Stimulated activated CD4-positive, alpha-beta T cell treated with anti-CD3 and anti-CD28 coated beads, TNF-alpha, amount 100 ng/mL, for 1 hour (primary cell): ENCODE data around the gene PPP6R3.

Experiments used
- DNase-seq, 3 donors: peaks; one replicate each; pipeline ENCODE4 v3.0.0-alpha.2; 2020; ENCODE audit warnings: low read depth in 3 of 3, low spot score in 1 of 3

The PPP6R3 gene

DNA sequence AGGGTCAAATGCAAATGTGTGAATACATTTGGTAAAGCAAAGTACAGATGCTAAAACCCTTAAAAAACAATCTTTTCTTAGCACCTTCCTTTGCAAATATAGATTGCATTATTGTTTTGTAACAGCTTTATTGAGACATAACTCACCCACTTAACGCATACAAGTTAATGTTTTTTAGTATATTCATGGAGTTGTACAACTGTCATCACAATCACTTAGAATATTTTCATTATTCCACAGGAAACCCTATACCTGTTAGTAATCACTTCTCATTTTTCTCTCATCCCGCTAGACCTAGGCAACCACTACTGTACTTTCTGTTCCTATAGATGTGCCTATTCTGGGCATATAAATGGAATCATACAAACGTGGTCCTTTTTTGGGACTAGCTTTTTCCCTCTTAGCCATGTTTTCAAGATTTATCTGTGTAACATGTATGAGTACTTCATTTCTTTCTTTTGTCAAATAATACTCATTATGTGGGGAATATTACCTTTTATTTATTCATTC is 34.7 kb downstream of the PPP6R3 start:
- DNase-seq, result no peak

DNA sequence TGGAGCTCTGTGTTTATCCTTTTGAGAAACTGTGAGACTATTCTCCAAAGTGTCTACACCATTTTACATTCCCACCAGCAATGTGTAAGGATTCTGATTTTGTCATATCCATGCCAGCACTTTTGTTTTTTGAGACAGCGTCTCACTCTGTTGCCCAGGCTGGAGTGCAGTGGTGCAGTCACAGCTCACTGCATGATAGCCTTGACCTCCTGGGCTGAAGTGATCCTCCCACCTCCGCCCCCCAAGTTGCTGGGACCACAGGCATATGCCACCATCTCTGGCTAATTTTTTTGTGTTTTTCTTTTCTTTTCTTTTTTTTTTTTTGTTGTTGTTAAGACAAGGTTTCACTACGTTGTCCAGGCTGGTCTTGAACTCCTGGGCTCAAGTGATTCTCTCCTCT is 35.3 kb downstream of the PPP6R3 start:
- no peak for DNase-seq

DNA sequence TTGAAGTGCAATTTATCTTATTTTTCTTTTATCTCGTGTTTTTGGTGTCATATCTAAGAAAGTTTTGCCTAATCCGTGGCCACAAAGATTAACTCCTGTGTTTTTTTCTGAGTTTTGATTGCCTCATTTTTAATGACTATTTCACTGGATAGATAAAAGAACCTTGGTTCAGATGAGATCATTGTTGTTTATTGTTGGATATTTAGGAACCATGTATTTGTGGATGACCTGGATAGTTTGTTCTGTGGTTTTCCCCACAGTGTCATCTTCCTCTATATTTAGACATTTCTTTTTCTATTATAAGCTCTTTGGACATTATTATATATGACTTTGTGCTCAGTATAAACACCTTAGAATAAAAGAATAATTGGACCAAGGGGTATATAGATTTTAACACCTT is 37.2 kb downstream of the PPP6R3 start:
- DNase-seq, result no peak

DNA sequence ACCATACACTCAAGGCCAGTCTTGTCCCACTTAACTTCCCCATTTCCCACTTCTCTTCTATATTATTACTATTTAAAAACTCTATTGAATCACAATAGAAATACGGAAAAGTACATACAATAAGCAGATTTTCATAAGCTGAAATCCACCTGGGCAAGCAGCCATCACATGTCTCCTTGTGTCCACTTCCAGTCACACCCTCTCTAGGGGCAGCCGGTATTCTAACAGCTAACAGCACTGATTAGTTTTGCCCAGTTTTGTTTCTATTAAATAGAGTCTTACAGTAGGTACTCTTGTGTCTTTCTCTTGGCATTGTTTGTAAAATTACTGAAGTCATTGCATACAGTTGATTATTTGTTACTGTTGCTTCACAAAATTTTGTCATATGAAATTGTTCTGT is 37.8 kb downstream of the PPP6R3 start:
- DNase-seq, result no peak

DNA sequence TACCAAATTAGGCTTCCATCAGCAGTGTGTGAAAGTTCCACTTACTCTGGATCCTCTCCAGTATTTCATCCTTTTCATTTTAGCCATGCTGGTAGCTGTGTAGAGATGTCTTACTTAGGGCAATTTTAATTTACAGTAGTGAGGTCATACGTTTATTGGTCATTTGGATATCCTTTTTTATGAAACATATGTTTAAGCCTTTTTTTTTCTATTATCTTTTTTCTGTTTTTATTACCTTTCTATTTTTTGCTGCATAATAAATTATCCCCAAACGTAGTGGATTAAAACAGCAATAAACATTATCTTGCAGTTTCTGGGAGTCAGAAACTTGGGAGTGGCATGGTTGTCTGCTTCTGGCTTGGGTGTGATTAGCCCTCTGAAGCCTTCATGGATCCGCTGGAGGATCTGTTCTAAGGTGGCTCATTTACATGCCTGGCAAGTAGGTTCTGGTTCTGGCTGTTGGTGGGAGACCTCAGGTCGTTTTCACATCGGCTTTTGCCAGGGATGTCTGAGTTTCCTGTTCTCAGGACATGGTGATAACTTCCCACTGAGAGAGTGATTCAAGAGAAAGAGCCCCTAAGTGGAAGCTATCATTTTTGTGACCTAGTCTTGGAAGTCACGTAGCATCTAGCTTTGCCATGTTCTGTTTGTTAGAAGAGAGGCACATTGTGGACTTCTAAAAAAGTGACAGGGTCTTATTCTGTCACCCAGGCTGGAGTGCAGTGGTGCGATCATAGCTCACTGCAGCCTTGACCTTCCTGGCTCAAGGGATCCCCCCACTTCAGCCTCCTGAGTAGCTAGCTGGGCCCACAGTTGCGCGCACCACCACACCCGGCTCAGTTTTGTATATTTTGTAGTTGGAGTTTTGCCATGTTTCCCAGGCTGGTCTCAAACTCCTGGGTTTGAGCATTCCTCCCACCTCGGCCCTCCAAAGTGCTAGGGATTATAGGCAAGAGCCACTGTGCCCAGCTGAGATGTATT is 38.6 kb downstream of the PPP6R3 start:
- no peak for DNase-seq

DNA sequence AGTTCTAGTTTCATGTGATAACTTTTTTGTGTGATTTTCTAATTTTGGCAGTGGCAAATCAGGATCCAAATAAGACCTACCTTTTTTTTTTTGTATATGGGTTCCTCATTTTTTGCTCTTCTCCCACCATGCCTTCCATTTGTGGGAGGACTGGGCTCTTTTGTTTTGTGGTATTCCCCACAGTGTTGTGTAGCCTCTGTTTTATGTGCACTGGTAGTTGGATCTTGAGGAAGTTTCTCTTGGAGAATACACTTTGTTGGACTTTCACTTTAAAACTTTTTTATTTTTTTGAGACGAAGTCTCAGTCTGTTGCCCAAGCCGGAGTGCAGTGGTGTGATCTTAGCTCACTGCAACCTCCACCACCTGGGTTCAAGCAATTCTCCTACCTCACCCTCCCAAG is 39.7 kb downstream of the PPP6R3 start:
- DNase-seq, result no peak

DNA sequence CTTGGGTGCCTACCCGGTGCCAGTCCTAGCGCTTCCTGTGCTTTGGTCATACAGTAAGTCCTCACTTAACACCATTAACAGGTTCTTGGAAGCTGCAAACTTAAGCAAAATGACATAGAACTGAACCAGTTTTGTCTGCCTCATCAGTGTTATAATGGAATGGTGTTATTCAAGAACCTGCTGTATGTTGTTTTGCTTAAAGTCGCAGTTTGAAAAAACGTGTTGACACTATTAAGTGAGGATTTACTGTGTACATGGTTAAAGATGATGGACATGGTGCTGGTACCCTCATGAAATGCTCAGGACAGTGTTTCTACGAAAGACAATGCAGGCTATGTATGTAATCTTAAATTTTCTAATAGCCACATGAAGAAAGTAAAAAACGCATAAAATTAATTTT is 41.3 kb downstream of the PPP6R3 start:
- DNase-seq, result no peak

DNA sequence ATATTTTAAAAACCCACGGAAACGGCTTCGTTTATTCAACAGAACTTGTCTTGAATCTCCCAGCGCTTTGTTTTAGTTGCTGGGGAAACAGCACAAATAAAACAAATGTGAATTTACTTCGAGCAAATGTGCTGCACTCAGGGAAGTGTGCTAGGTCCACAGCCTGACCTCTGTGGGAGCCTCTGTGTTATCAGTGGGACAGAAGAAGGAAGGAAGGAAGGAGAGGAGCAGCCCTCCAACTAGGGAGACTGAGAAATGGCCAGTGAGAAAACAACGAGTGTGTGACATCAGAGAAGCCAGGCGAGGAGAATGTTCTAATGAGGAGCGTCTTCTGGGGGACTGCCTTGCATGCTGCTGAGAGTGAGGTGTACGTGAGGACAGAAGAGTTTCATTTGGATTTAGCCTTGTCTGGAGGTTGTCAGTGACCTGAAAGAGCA is 42.7 kb downstream of the PPP6R3 start:
- no peak for DNase-seq

DNA sequence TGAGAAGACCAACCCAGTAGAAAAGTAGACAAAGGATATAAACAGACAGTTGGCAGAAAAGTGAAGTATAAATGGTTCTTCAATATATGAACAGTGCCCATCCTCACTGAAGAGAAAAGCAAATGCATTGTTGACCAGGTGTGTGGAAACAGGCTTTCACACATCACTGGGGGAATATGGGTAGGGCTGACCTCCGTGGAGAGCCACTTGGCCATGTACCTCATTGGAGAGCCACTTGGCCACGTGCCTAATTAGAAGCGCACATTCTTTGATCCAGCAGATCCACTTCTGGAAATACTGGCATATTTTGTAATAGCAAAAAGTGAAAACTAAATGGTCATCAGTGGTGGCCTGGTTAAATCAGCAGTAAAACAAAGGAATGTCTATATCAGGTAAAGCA is 43.2 kb downstream of the PPP6R3 start:
- DNase-seq, result no peak

DNA sequence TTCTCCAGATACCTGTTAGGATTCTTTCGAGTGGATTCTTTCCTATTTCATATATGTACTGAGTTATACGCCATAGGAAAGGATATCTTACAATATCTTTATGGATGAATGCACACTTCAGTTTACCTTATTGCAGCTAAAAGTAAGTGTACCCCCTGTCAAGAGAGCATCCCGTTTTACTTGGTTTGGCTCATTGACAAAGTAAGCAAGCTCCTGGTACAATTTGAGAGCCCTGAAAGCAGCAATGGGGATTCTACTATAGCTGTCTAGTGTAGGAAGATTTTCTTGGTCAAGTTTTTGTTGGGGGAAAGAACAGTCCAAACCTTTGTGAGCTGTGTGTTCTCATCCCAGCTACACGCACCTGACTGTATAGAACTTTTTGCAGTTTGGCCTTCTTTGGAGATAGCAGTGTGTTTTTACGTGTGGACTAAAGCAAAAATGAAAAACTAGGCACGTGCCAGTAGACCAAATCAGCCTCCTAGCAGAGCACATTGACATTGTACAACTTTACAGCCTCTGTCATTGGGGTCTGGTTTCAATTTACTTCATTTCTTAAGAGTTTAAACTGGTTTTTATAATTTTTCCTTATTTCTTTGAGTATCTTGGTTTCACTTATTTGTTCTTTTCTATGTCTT is 44.0 kb downstream of the PPP6R3 start:
- no peak for DNase-seq

DNA sequence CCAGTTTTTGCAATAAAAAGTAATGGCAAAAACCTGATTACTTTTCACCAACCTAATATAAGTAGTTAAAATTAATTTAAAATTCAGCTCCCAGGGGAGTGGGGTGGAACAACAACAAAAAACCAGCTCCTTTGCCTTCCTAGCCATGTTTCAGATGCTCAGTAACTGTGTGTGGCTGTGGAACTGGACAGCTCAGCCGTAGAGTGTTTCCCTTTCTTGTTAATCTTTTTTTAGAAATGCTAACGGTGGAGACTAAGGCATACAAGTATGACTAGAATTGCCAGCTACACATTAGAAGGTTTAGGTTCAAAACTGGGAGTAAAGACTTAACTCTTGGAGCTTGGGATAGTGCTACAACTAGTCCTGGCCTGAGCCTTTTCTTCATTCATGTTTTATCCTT is 45.0 kb downstream of the PPP6R3 start:
- DNase-seq, result no peak

DNA sequence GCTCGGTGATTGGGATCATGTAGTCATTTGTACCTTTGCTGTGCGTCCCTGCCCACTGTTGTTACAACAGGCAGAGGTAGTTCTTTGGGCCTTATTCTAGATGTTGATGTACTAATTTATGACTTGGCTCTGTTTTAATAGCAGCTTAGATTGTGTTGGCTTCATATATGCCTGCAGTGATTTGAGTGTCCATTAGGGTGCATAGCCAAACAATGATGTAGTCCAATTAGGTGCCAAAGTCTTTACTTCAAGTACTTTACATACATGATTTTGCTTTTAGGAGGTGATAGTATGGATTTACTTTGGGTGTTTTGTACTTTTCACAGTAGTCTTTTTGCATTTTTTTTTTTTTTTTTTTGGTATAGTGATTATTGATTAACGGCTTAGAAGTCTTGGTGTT is 46.4 kb downstream of the PPP6R3 start:
- no peak for DNase-seq

DNA sequence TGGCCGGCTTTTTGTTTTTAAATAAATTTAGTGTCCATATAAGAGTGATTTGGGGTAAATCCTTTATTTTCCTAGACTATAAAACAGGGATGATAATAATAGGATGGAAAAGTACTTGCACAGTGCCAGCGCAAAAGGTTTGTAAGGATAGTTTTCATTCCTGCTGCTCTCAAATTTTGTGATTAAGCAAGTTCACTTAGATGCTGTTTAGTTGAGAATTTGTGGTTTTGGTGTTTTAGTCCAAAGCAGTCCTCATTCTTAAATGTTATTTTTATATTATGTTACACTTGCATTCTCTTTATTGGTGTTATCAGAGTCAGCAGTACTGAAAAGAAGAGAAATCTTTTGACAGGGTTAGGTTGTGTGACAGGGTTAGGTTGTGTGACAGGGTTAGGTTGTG is 47.9 kb downstream of the PPP6R3 start:
- no peak for DNase-seq

DNA sequence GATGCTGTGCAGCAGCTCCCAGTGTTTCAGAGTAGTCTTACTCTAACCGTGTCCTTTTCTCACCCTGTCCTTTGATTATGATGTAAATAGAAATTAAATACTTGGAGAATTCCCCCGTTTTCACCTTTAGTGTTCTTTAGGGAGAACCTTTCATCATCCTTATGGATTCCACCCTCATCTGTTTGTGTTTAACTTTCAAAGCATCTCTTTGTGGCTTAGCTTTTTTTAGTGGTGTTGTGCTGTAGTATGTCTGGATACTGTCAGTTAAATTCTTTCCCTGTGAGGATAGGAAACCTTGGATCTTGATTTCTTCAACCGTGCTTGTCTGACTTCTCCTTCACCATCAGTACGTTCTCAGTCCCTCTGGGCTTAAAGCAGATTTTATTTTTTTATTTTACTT is 48.5 kb downstream of the PPP6R3 start:
- no peak for DNase-seq

DNA sequence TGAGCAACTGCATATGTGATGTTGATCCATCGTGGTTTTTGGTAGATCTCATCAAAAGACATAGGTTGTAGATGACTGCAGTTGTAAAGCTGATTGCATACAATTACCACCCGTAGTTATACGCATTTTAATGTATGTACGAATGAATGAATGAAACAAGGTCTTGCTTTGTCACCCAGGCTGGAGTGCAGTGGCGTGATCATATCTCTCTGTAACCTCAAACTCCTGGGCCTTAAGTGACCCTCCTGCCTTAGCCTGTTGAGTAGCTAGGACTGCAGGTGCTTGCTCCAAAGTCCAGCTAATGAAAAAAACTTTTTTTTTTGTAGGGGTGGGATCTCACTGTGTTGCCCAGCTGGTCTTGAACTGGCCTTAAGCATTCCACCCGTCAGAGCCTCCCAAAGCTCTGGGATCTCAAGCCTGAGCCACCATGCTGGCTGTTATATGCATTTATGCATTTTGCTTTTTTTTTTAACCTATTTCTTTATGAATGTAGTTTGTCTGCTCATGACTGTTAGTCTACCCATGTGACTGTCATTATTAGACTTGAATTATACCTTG is 53.5 kb downstream of the PPP6R3 start:
- no peak for DNase-seq

DNA sequence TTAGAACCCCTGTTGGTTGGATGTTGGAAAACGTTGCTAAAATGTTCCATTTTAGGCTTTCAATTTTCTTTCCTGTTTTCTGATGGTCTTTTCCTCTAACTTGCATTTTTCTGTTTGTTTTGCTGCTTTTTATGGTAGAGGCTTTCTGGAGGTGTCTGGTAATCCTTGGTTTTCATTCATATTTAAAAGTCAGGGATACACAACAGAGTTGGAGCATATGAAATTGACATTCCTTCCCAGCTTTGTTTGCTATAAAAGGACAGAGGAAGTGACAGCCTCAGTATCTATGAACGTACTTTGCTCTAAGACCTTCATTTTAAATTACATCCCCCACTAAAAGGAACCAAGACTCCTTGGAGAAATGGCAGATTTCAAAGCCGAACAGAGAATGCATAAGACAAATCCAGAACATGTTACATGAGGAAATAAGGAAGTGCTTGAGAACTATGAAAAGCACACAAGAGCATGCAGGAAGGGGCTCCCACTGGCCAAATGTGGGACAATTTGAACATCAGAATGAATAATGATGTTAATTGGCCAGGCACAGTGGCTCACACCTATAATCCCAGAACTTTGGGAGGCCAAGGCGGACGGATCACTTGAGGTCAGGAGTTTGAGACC is 56.7 kb downstream of the PPP6R3 start:
- DNase-seq, result no peak

DNA sequence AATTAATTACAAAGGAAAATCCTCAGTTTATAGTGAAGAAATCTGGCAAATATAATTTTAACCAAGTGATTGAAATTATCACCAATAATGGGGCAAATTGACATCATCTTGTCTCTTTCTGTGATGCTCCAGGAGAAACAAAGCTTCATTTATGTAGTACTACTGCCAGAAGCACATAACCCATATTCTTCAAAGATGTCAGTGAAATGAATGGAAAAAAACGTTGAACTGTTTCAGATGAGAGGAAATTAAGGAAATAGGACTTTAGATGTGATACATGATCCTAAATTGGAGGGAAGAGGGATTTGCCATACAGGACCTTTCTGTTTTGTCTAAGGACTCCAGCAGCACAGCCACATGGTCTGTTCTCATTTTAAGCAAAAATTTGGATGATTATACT is 57.6 kb downstream of the PPP6R3 start:
- DNase-seq, result no peak

DNA sequence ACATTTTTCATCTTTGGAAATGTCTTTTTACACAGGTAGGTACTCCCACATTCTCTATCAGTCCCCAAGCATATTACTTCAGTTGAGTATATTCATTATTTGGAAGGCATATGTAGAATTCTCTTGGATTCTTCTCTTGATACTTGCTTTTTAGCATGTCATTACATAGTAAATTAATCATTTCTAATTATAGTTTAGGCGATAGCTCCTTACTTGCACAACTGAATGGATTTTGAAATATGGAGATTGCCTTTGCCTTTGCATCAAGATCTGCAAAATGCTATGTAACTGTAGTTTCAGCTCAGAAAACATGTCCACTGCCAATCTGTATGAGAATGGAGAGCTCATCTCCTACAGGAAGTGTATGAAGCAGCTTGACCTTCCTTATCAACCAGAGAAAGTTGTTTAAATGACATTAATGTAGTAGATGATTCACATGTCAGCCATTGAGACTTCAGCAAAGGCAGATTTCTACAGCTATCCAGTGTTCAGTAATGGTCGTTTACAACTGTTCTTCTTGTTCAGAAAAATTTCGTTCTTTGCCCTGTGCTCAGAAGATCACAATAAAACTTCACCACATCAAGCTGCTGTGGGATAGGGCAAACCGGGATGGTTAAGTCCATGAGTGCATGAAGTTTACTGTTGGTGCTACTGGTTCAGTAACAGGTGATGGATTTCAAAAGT is 61.6 kb downstream of the PPP6R3 start:
- DNase-seq, result no peak

DNA sequence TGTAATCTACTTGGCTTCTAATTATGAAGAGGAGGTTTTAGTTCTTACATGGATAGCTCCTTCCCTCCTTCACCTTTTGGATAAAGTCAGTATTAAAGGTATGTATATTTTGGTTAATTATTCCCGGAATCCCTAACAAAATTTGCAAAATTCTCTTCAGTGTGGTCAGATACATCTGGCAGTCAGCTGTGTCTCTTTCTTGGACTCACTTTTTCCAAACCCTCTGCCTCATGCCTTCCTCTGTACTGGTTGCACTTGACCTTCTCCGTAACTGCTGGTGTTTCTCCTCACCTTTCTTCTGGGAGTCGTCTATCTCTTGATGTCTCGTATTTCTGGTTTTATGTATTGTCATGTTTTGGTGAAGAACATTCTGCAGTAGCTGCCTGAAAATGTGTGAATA is 62.5 kb downstream of the PPP6R3 start:
- no peak for DNase-seq

DNA sequence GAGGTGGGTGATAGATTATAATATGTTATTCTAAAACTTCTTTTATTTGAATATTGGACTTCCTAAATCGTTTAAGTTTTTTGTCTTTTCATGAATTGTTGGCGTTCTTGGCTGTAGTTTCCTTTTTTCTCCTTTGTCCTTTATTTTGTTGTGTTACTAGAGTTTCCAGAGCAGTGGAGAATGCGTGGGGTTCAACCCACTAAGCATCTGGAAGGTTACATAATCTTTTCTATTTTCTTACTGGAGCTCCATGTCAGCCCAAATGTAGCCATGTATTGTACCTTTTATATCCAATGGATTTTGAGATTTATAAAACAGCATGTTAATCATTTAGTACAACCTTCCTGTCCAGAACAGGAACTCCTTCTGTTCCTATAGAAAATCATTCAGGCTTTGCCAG is 63.2 kb downstream of the PPP6R3 start:
- no peak for DNase-seq

DNA sequence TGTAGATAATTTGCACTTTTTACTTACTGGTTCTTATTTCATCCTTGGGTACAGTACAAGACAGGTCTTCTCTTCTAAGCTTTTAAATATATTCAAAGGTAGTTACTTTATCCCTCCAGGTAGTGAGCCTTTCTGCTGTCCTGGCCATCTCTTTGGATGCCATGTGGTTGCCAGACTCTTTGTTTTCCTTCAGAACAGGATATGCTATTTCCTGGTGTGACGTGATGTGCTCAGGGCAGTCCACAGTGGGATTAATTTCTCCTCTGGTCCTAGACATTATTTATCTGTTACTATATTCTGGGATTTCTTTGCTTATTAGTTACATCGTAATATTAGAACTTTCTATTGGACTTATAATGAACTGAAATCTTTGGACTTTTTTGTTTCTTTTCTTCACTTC is 63.7 kb downstream of the PPP6R3 start:
- DNase-seq, result no peak
